ENCODE measurements around the gene OSBPL10.

DNA sequence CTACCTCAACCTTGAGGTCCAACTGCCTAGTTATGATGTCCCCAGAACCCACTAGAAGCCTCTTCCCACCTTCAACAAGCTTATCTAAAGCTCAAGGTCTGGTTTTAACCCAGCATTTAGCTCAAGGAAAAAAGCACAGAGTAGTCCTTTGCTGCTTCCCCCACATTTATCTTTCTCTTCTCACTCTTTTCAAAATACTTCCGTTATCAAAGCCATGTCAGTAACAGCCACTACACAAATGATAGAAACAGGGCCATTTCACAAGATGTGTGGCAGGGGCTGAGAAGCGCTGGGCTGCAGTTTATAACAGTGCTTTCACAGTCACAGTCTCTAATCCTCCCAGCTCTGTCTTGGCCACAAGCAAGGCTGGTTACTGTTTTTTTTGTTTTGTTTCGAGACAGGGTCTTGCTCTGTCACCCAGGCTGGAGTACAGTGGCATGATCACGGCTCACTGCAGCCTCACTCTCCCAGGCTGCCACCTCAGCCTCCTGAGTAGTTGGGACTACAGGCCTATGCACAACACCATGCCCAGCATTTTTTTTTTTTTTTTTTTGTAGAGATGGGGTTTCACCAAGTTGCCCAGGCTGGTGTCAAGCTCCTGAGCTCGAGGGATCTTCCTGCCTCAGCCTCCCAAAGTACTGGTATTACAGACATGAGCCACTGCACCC is 218.8 kb downstream of the OSBPL10 start:
- TF ChIP-seq CTCF (conservative IDR thresholded peaks at IDR 0.05; ENCODE audit: low read depth, low read length): no peak
- TF ChIP-seq EZH2 (IDR thresholded peaks at IDR 0.05; ENCODE audit: borderline replicate concordance, low read depth, low read length, poor library complexity, severe bottlenecking): no peak
